ENCODE results near the gene ADIPOR2. TPM values are rescaled to one million over a fixed set of nuclear protein-coding genes. Genes with fewer than 3 reads are reported as not detected.

The ADIPOR2 gene
- total RNA-seq, 2 experiments from 2014 or later = 63.5 to 83.3 TPM

DNA sequence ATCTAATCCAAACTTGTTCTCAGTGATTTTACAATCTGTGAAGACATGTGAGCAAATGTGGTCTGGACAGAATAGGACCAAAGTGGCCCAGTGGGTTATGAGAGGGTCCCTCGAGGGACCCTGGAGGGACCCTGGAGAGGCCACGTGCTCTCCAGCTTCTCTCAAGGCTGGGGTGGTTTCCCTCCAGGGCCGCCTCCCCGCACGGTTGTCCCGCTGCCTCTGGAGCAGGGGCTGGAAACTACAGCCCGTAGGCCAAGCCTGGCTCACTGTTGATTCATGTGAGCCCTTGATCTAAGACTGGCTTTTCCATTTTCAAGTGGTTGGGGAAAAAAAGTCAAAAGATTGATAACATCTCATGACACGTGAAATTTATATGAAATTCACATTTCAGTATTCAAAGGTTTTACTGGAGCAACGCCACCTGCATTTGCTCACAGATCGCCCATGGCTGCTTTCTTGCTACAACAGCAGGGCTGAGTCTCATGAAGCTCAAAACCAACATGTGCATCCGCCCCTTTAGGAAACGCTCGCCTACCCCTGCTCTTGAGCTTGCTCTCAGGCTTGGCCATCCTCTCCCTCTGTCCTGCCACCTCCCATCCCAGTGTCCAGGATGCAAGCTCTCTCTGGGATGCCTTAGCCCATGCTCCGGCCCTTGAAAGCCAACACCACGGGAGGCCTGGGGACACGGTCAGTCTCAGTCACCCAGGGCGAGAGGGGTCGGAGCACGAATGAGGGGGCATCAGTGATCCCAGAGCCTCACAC, 117.3 kb downstream of the ADIPOR2 start:
- CTCF ChIA-PET = interaction anchor here (1.3 kb wide), 1 partner anchor 132 kb away, joined by 4 read pairs; no protein-coding TSS in a partner anchor
- H3K27me3 Mint-ChIP-seq = no peaks in the 10 kb centered on the region
- no peaks in the 10 kb centered on the region for H3K9me3 Mint-ChIP-seq (ENCODE audit: low read depth)
- ATAC-seq (no peak), DNase-seq (no peak)
- no peak overlapping the region for H3K4me3 Mint-ChIP-seq
- H3K4me1 Mint-ChIP-seq = peaks cover 26% of the 10 kb centered on the region
- H3K36me3 Mint-ChIP-seq = no peaks in the 10 kb centered on the region
- H3K27ac Mint-ChIP-seq = no peak overlapping the region

DNA sequence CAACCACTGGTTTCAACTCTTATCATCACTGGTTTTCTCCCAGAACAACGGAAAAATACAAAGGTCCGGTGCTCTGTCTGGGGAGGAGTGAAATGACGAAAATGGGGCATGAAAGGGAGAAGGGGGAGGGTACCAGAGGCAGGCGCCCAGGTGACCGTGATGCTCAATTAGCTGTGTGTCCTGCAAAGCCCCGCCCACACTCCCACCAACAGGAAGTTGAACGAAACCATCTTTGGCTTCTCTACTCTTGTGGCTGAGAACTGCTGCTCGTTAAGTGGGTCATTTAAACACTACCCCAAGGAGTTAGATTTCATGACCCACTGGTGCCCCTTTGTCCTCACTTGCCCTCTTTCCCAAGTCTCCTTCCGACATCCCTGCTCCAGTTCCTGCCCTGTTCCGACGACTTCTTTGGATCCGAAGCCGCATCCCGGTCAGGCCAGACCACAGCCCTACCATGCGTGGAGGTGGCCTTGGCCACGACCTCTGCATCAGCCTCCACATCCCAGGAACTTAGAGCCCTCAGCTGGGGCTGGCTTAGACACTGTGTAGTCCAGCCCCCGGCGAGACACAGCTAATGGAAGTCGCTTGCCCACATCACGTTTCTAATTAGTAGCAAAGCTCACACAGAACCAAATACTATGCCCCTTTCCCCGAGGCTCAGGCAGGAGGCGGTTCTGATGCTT, 118.1 kb downstream of the ADIPOR2 start:
- no peaks in the 10 kb centered on the region for H3K36me3 Mint-ChIP-seq
- DNase-seq = no peak
- no peaks in the 10 kb centered on the region for H3K27me3 Mint-ChIP-seq
- peaks cover 26% of the 10 kb centered on the region for H3K4me1 Mint-ChIP-seq
- CTCF ChIA-PET = no interaction called here
- no peak overlapping the region for H3K4me3 Mint-ChIP-seq
- H3K27ac Mint-ChIP-seq = no peak overlapping the region
- no peaks in the 10 kb centered on the region for H3K9me3 Mint-ChIP-seq (ENCODE audit: low read depth)
- ATAC-seq = no peak

DNA sequence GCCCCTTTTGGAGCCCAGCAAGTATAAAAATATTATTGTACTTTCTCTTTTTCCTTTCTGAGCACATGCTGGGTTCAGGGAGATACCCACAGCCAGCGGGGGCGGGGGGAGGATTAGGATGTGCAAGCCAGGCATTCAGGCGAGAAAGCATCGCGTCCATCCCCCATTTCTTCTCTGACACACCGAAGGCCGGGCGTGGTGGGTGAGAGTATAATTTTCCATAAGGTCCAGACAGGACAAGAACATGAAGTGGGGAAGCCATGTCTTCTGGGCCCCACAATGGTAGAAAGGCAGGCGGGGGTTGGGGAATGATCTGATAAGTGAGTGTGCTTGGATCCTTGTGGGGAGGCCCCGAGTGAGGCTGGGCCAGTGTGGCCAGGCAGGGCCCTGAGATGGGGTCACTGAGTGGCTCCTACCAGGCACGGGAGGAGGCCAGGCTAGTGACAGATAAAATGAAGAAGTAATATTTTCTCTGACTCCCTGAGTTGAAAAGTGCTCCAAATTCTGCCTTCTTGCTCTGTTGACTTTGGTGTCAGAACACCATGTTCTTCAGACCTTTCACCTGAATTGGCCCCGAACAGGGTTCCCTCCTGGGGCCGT, 118.8 kb downstream of the ADIPOR2 start:
- H3K9me3 Mint-ChIP-seq (ENCODE audit: low read depth) = no peaks in the 10 kb centered on the region
- CTCF ChIA-PET = no interaction called here
- H3K36me3 Mint-ChIP-seq = no peaks in the 10 kb centered on the region
- H3K4me3 Mint-ChIP-seq = no peak overlapping the region
- no peak overlapping the region for H3K27ac Mint-ChIP-seq
- DNase-seq (no peak), ATAC-seq (no peak)
- H3K27me3 Mint-ChIP-seq = no peaks in the 10 kb centered on the region
- H3K4me1 Mint-ChIP-seq = peaks cover 21% of the 10 kb centered on the region

DNA sequence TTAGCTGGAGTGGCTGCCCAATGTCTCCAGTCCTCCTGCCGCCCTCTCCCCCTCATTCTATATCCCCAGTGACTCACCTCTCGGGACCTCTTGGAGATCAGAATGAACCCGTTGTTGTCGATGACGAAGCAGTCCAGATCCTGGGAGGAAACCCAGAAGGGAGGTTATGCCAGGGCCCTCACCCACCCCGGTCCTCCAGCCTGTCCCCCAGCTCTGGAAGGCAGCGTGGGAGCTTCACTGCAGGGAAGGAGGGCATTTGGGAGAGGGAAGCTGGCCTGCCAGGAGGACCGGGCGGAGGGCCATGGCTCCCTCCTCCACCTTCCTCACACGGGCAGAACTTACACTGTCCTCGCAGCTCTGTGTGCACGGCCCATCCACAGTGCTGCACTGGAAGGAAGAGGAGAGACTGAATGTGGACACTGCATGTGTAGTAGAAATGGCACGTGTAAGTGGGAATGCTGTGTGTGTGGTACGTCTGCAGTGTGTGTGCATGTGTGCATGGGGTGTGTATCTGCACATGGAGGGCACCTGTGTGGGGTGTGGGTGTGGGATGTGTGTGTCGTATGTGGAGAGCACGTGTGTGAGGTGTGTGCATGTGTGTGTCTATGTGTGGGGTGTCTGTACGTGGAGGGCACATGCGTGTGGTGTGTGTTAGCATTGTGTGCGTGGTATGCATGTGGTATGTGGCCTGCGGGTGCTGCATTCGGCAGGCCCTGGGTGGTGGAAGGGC, 119.5 kb downstream of the ADIPOR2 start:
- H3K36me3 Mint-ChIP-seq = no peaks in the 10 kb centered on the region
- CTCF ChIA-PET = no interaction called here
- peaks cover 19% of the 10 kb centered on the region for H3K4me1 Mint-ChIP-seq
- H3K4me3 Mint-ChIP-seq = peak overlapping the region; percentile 49
- DNase-seq = no peak
- no peak for ATAC-seq
- H3K9me3 Mint-ChIP-seq (ENCODE audit: low read depth) = no peaks in the 10 kb centered on the region
- H3K27me3 Mint-ChIP-seq = peaks cover 3% of the 10 kb centered on the region
- peak overlapping the region; percentile 20 for H3K27ac Mint-ChIP-seq

DNA sequence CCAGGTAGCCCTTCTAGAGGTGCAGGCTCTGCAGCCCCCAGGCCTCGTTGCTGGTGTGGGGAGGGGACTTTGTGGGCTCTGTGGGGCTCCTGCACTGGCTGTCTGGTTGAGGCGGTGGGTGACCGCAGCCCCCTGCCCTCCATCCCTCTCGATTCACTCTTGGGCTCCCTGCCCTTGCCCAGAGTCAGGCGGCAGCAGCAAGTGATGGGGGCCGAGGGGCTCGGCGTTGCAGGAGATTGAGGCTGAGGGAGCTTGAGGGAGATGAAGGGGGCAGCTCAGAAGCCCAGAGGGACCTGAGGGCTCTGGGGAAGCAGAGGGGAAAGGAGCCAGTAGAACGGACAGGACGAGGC, 120.0 kb downstream of the ADIPOR2 start:
- H3K27ac Mint-ChIP-seq = peak overlapping the region; percentile 20
- H3K4me1 Mint-ChIP-seq = peaks cover 19% of the 10 kb centered on the region
- no peaks in the 10 kb centered on the region for H3K9me3 Mint-ChIP-seq (ENCODE audit: low read depth)
- CTCF ChIA-PET = interaction anchor here (1.7 kb wide), 1 partner anchor 129 kb away, joined by 8 read pairs; no protein-coding TSS in a partner anchor
- no peaks in the 10 kb centered on the region for H3K36me3 Mint-ChIP-seq
- no peak for DNase-seq
- peaks cover 4% of the 10 kb centered on the region for H3K27me3 Mint-ChIP-seq
- ATAC-seq = no peak
- H3K4me3 Mint-ChIP-seq = peak overlapping the region; percentile 49

DNA sequence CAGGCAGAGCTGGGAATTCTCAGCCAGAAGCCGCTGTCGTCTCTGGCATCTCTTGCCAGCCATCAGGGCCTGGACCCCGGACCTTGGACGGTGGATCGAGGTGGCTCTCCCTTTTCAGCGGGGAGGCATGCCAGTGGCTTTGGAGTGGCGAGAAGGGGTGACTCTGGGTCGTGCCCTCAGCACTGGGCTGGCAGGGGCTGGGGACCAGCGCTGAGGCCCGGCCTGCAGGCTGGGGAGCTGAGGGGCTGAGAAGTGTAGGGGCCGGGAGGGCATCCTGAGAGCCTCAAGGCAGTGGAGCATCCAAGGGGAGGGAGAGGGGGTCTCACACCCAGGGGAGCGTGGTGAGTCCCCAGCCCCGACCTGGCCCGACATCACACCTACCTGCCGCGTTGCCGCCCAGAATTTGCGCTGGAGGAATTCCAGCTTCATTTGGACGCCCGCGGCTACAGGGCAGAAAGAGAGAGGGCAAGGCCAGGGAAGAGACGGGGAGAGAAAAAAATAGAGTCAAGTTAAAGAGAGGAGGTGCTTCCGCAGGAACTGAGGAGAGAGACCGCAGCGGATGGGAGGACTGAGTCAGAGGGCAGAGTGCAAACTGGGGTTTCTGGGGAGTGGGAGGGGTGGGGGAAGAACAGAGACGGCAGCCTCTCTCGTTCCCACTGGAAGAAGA, 120.5 kb downstream of the ADIPOR2 start:
- H3K27ac Mint-ChIP-seq = peak overlapping the region; percentile 55

DNA sequence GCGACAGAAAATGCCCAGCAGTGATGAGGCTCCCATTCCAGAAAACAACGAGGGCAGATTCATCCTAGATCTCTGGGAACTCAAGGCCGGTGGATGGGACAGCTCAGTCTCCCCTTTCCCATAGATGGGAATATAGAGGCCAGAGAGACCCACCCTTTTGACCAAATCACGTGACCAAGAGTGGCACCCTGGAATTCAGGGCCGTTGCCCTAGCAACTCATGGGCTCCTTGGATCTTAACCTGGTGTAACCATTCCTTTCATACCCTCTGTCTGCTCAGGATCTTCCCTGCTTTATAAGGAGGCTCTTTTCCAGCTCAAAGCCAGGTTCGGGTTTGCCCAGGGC, 121.0 kb downstream of the ADIPOR2 start:
- DNase-seq = no peak
- Mint-ChIP-seq H3K27ac (no peak overlapping the region), H3K9me3 (ENCODE audit: low read depth) (no peaks in the 10 kb centered on the region), H3K4me3 (no peak overlapping the region), H3K27me3 (peaks cover 4% of the 10 kb centered on the region), H3K4me1 (peaks cover 19% of the 10 kb centered on the region), H3K36me3 (no peaks in the 10 kb centered on the region)
- no peak for ATAC-seq
- CTCF ChIA-PET = interaction anchor here (1.6 to 1.7 kb wide), 2 partner anchors 17 to 128 kb away, joined by 6 to 8 read pairs; no protein-coding TSS in a partner anchor

More for the DNA sequence above, 120.5 kb downstream of the ADIPOR2 start:
- Mint-ChIP-seq H3K27me3 (peaks cover 4% of the 10 kb centered on the region), H3K4me3 (peak overlapping the region; percentile 49), H3K36me3 (no peaks in the 10 kb centered on the region), H3K9me3 (ENCODE audit: low read depth) (no peaks in the 10 kb centered on the region), H3K4me1 (peaks cover 19% of the 10 kb centered on the region)
- DNase-seq = peak; percentile 59
- CTCF ChIA-PET = interaction anchor here (1.6 to 1.7 kb wide), 2 partner anchors 16 to 128 kb away, joined by 6 to 8 read pairs; no protein-coding TSS in a partner anchor
- peak; percentile 43 for ATAC-seq

DNA sequence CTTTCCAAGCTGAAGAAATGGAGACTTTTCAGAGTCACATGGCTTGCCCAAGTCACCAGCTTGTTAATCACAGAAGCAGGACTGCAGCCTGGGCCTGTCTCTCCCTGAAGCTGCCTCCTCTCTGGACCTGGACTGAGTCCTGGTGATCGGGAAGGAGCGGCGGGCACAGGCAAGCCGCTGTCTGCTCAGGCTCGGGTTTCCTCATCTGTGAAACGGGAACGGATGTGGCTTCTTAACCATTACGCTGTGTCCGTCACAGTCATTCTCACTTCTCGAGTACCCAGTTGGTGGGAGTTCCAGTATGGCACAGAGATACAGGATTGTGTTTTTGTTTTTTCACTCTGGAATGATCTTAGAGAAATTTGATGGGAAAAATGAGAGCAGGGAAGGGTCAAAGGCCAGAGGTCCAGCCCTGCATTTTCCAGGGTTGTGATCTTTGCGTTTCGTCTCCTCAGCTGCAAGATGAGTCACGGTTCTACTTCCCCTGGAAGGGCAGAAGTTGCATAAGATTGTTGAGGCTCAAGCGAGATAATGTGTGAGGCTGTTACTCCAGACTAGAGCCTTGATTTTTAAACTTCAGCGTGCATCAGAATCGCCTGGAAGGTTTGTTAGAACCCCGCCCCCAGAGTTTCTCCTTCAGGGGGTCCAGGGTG, 121.9 kb downstream of the ADIPOR2 start:
- Mint-ChIP-seq H3K27me3 (peaks cover 4% of the 10 kb centered on the region), H3K9me3 (ENCODE audit: low read depth) (no peaks in the 10 kb centered on the region), H3K36me3 (no peaks in the 10 kb centered on the region), H3K27ac (no peak overlapping the region), H3K4me1 (peaks cover 19% of the 10 kb centered on the region), H3K4me3 (no peak overlapping the region)
- ATAC-seq (no peak), DNase-seq (no peak)
- CTCF ChIA-PET = interaction anchor here (1.6 to 1.7 kb wide), 2 partner anchors 18 to 127 kb away, joined by 6 to 8 read pairs; no protein-coding TSS in a partner anchor

DNA sequence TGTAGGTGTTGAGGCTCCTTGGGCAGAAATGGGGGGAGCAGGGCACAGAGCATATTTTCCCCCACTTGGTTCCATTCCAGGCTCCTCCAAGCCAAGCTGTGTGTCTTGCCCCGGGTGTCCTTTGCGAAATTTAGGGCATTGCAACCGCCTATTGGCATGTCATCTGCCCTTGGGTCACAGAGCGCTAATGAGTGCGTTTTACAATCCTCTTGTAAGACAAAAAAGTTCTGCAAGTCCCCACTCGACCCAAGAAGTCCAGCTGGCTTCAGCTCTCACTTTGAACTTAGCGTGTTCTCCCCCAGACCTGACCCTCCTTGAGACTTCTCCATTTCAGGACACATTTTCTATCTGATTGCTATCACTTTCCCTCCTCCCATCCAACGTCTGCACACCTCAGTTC, 123.4 kb downstream of the ADIPOR2 start:
- Mint-ChIP-seq H3K27me3 (peaks cover 8% of the 10 kb centered on the region), H3K4me3 (no peak overlapping the region), H3K9me3 (ENCODE audit: low read depth) (no peaks in the 10 kb centered on the region), H3K36me3 (no peaks in the 10 kb centered on the region), H3K4me1 (peaks cover 9% of the 10 kb centered on the region), H3K27ac (no peak overlapping the region)
- CTCF ChIA-PET = interaction anchor here (1.3 to 1.7 kb wide), 3 partner anchors 16 to 161 kb away, joined by 3 to 12 read pairs (median 3); no protein-coding TSS in a partner anchor
- DNase-seq = no peak
- no peak for ATAC-seq

DNA sequence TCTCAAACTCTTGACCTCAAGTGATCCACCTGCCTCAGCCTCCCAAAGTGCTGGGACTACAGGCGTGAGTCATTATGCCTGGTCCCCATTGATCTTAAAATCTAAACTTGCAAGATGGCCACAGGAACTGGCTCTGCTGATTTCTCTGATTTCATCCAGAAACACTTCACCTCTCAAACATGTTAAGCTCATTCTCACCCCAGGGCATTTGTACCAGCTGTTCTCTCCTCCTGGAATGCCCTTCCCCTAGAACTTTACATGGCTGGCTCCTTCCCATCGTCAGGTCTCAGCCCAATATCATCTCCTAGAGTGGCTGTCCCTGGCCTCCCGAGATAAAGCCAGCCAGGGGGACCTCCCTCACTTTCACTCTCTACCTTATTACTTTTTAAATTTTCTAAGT, 124.2 kb downstream of the ADIPOR2 start:
- Mint-ChIP-seq H3K27ac (no peak overlapping the region), H3K4me1 (peaks cover 8% of the 10 kb centered on the region)

DNA sequence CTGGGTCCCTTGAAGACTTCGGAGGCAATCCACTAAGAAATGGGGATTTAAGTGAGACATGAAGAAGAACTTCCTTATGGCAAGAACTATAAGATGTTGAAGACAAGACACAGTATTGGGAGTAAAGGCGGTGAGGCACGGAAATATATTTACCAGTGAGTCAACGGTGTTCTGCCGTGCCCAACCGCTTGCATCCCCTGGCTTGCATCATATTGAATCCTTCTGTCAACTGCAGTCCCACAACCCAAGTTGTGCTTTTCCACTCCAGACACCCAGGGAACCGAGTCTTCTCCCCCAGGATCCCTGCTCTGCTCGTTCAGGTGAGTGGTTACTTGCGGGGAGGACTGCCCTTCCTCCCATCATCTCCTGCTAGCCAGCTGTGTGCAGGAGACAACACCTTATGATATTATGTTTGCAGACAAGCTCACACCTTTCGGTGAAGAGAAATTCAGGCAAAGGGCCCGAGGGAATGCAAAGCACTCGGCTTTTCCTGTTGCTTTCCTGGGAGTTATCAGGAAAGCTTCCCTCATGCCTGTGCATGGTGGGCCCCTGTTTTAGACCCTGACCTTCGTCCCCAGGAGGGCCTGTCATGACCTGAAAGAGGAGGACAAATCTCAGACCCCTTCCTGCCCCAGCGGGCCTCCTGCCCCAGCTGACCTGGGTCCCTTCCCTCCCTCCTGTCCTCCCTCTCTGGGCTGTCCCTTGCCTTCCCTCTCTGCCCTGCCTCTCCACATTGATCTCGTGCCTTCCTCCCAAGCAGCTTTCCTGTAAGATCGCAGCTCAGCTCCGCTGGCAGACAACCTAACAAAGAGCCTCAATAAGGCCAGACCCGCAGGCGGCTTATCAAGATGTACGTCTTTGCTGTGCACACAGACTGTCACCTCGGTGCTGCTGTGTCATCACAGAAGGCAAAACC, 125.2 kb downstream of the ADIPOR2 start:
- H3K36me3 Mint-ChIP-seq = no peaks in the 10 kb centered on the region
- peaks cover 26% of the 10 kb centered on the region for H3K27me3 Mint-ChIP-seq
- DNase-seq (no peak), ATAC-seq (no peak)
- peaks cover 4% of the 10 kb centered on the region for H3K4me1 Mint-ChIP-seq
- no peak overlapping the region for H3K27ac Mint-ChIP-seq
- H3K9me3 Mint-ChIP-seq (ENCODE audit: low read depth) = no peaks in the 10 kb centered on the region
- no peak overlapping the region for H3K4me3 Mint-ChIP-seq
- CTCF ChIA-PET = interaction anchor here (0.8 kb wide), 1 partner anchor 11 kb away, joined by 3 read pairs; no protein-coding TSS in a partner anchor

More for the DNA sequence above, 124.2 kb downstream of the ADIPOR2 start:
- Mint-ChIP-seq H3K4me3 (no peak overlapping the region), H3K36me3 (no peaks in the 10 kb centered on the region), H3K9me3 (ENCODE audit: low read depth) (no peaks in the 10 kb centered on the region), H3K27me3 (peaks cover 17% of the 10 kb centered on the region)
- CTCF ChIA-PET = interaction anchor here (0.8 to 1.7 kb wide), 4 partner anchors 10 to 162 kb away, joined by 3 to 12 read pairs (median 3); no protein-coding TSS in a partner anchor
- DNase-seq (no peak), ATAC-seq (no peak)
